A673 (cell line): ENCODE data around the gene STK11.
"Not testable (repeated sequence)": the region's sequence is repeated elsewhere in the genome, so short reads cannot be mapped to it uniquely, and the experiment has no call there.

ENCODE experiments used
- EZH2 ChIP-seq: fragments of 200-600 bp; sonication (generic); IDR thresholded peaks from 2 replicates; pipeline ENCODE4 v1.6.1; 2017; ENCODE audit warnings: borderline replicate concordance, low read depth, mild to moderate bottlenecking, mixed read lengths, antibody characterized with exemption, low read length; ENCODE audit not compliant: poor library complexity, severe bottlenecking
- TF ChIP-seq, protein P1 (sequence below): fragments of 300-800, 200-600 bp; sonication (generic); conservative IDR thresholded peaks from 2 replicates; pipeline ENCODE4 v1.5.1; 2017; ENCODE audit warnings: low read depth, mild to moderate bottlenecking, antibody characterized with exemption, low read length, moderate library complexity, mixed read lengths

GRCh38 chr19:1208830-1209229 lies 3.3 kb downstream of the STK11 start:
- TF ChIP-seq, protein P1, sequence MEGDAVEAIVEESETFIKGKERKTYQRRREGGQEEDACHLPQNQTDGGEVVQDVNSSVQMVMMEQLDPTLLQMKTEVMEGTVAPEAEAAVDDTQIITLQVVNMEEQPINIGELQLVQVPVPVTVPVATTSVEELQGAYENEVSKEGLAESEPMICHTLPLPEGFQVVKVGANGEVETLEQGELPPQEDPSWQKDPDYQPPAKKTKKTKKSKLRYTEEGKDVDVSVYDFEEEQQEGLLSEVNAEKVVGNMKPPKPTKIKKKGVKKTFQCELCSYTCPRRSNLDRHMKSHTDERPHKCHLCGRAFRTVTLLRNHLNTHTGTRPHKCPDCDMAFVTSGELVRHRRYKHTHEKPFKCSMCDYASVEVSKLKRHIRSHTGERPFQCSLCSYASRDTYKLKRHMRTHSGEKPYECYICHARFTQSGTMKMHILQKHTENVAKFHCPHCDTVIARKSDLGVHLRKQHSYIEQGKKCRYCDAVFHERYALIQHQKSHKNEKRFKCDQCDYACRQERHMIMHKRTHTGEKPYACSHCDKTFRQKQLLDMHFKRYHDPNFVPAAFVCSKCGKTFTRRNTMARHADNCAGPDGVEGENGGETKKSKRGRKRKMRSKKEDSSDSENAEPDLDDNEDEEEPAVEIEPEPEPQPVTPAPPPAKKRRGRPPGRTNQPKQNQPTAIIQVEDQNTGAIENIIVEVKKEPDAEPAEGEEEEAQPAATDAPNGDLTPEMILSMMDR = not testable (repeated sequence)
- not testable (repeated sequence) for TF ChIP-seq EZH2
